Measurements from ENCODE around the gene FEM1A. TPM values are rescaled to one million over a fixed set of nuclear protein-coding genes. Genes with fewer than 3 reads are reported as not detected.
A peak's percentile ranks its signal among the peaks of the same experiment; 100 is the strongest.

Gene FEM1A, protein sequence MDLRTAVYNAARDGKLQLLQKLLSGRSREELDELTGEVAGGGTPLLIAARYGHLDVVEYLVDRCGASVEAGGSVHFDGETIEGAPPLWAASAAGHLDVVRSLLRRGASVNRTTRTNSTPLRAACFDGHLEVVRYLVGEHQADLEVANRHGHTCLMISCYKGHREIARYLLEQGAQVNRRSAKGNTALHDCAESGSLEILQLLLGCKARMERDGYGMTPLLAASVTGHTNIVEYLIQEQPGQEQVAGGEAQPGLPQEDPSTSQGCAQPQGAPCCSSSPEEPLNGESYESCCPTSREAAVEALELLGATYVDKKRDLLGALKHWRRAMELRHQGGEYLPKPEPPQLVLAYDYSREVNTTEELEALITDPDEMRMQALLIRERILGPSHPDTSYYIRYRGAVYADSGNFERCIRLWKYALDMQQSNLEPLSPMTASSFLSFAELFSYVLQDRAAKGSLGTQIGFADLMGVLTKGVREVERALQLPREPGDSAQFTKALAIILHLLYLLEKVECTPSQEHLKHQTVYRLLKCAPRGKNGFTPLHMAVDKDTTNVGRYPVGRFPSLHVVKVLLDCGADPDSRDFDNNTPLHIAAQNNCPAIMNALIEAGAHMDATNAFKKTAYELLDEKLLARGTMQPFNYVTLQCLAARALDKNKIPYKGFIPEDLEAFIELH
- total RNA-seq (10 to 100 TPM in 3 of 5 donors, 1 to 10 TPM in 2; 8.8 to 30.7 (median 12.8) TPM), polyA plus RNA-seq (1 to 10 TPM; 3.5 to 4.0 (median 3.8) TPM)
- long read RNA-seq, donor 1, full-length matches to known transcripts: 25 of 25 reads
- long read RNA-seq, donor 1, partial matches to known transcripts: 0 of 25 reads
- long read RNA-seq, donor 1, other reads (novel, unspliced or antisense): 0 of 25 reads
- long read RNA-seq, donor 2, full-length matches to known transcripts: 21 of 21 reads
- long read RNA-seq, donor 2, partial matches to known transcripts: 0 of 21 reads
- long read RNA-seq, donor 2, other reads (novel, unspliced or antisense): 0 of 21 reads
- long read RNA-seq, donor 3, full-length matches to known transcripts: 21 of 21 reads
- long read RNA-seq, donor 3, partial matches to known transcripts: 0 of 21 reads
- long read RNA-seq, donor 3, other reads (novel, unspliced or antisense): 0 of 21 reads
- long read RNA-seq, donor 4, full-length matches to known transcripts: 2 of 2 reads
- long read RNA-seq, donor 4, partial matches to known transcripts: 0 of 2 reads
- long read RNA-seq, donor 4, other reads (novel, unspliced or antisense): 0 of 2 reads
- long read RNA-seq, donor 5, full-length matches to known transcripts: 36 of 36 reads
- long read RNA-seq, donor 5, partial matches to known transcripts: 0 of 36 reads
- long read RNA-seq, donor 5, other reads (novel, unspliced or antisense): 0 of 36 reads
- long read RNA-seq, donor 6, full-length matches to known transcripts: 78 of 78 reads
- long read RNA-seq, donor 6, partial matches to known transcripts: 0 of 78 reads
- long read RNA-seq, donor 6, other reads (novel, unspliced or antisense): 0 of 78 reads
- long read RNA-seq, donor 7, full-length matches to known transcripts: 26 of 26 reads
- long read RNA-seq, donor 7, partial matches to known transcripts: 0 of 26 reads
- long read RNA-seq, donor 7, other reads (novel, unspliced or antisense): 0 of 26 reads
- long read RNA-seq, donor 8, full-length matches to known transcripts: 28 of 28 reads
- long read RNA-seq, donor 8, partial matches to known transcripts: 0 of 28 reads
- long read RNA-seq, donor 8, other reads (novel, unspliced or antisense): 0 of 28 reads
- long read RNA-seq, donor 9, full-length matches to known transcripts: 35 of 35 reads
- long read RNA-seq, donor 9, partial matches to known transcripts: 0 of 35 reads
- long read RNA-seq, donor 9, other reads (novel, unspliced or antisense): 0 of 35 reads
- long read RNA-seq, donor 10, full-length matches to known transcripts: 21 of 21 reads
- long read RNA-seq, donor 10, partial matches to known transcripts: 0 of 21 reads
- long read RNA-seq, donor 10, other reads (novel, unspliced or antisense): 0 of 21 reads

DNA sequence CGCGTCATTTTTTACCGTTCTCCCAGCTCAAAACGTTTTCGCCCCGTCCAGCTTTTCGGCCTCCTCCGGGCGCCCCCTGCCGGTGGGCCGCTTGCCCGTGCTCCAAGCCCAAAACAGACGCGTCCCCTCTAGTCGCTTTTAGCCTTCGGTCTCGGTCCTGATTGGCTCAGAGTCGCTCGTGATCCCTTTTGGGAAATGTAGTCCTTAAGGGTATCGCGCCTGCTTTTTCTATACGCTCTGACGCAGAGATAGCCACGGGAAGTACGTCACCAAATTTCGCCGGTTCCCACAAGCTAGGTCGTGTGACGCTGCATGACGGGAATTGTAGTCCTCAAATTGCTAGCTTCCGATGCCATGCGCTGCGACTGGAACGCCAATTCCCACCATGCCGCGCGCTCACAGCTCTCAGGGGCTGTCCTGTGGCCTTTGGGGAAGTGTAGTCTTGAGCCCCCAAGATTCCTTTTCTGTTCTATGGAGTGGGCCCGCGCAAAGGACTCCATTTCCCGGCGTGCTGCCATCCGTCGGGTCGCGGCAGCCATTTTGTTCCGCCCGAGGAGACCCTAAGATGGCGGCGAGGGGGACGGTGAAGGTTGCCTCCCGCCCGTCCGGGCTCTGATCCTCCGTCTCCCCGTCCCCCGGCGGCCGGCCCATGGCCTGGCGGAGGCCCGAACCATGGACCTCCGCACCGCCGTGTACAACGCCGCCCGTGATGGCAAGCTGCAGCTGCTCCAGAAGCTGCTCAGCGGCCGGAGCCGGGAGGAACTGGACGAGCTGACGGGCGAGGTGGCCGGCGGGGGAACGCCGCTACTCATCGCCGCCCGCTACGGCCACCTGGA, at the start of gene FEM1A:
Gene FEM1A (plus strand): TSS at position 552 of the 836 bp plus-strand sequence. CDS start 121 bp downstream, at position 673.
- intact Hi-C loops (cut with DNase I; ENCODE audit: low total_unique reads): no loop called here
- H3K36me3 ChIP-seq: peaks cover 30 to 39% (median 39%) of the 10 kb centered on the region in 4 donors

DNA sequence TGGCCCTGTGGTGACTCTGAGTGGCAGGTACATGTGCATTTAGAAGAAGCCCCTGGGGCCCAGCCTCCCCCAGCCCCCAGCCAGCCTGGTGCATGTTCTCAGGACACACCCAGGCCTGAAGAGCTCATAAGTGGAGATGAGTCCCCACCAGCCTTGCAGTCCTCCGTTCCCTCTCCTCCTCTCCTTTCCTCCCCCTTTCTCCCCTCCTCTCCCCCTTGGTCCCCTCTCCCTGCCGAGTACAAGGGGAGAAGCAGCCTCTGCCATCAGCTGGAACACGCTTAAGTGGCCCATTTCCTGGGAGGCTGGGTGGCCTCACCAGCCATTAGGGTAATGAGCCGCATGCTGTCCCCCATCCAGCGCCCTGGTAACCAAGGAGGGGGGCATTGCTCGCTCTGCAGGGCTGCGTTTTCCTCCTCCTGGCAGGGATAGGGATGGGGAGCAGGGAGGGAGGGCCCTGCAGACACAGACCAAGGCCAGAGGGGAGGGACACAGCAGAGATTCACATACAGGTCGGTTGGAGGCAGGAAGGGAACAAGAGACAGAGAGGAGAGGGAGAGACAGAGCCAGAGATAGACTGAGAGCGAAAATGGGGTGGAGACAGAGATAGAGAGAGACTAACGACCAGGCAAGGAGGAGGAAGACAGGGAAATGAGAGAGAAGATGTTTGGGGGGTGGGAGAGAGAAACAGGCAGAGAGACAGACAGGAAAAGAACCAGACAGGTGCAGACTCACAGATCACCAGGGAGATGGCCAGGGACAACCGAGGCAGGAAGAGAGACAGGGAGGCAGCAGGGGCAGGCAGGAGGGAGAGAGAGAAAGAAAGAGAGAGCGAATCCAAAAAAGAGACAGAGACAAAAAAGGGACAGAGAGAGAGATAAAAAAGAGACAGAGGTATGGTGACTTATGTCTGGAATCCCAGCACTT, 48.5 kb upstream of the FEM1A start:
- no peak for TF ChIP-seq POLR2AphosphoS5 (IDR thresholded peaks at IDR 0.05)
- no peak for TF ChIP-seq POLR2A (IDR thresholded peaks at IDR 0.05)
- TF ChIP-seq, protein P1, sequence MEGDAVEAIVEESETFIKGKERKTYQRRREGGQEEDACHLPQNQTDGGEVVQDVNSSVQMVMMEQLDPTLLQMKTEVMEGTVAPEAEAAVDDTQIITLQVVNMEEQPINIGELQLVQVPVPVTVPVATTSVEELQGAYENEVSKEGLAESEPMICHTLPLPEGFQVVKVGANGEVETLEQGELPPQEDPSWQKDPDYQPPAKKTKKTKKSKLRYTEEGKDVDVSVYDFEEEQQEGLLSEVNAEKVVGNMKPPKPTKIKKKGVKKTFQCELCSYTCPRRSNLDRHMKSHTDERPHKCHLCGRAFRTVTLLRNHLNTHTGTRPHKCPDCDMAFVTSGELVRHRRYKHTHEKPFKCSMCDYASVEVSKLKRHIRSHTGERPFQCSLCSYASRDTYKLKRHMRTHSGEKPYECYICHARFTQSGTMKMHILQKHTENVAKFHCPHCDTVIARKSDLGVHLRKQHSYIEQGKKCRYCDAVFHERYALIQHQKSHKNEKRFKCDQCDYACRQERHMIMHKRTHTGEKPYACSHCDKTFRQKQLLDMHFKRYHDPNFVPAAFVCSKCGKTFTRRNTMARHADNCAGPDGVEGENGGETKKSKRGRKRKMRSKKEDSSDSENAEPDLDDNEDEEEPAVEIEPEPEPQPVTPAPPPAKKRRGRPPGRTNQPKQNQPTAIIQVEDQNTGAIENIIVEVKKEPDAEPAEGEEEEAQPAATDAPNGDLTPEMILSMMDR (IDR thresholded peaks at IDR 0.05): no peak
- TF ChIP-seq EP300 (IDR thresholded peaks at IDR 0.05): no peak
- WGBS, 5 donors: 21 to 29% (median 26%) methylated on average over 12 of the region's 12 CpGs
- Histone ChIP-seq H3K27ac (no peak overlapping the region), H3K9me3 (no peaks in the 10 kb centered on the region), H3K36me3 (no peaks in the 10 kb centered on the region), H3K4me3 (no peak overlapping the region), H3K27me3 (peaks cover 0 to 16% (median 5%) of the 10 kb centered on the region in 3 donors), H3K4me1 (peaks cover 0 to 11% (median 6%) of the 10 kb centered on the region in 4 donors)
- intact Hi-C loops (cut with DNase I; ENCODE audit: low total_unique reads): no loop called here
- peak in 1 of 2 donors; percentile 75 for DNase-seq

More for the DNA sequence above, at the start of gene FEM1A:
- Histone ChIP-seq H3K27me3 (no peaks in the 10 kb centered on the region), H3K4me3 (peak within 1 kb of the TSS; percentile 87 to 99 (median 96)), H3K9me3 (no peaks in the 10 kb centered on the region), H3K27ac (peak within 1 kb of the TSS; percentile 93 to 96 (median 95)), H3K4me1 (peaks cover 30 to 49% (median 42%) of the 10 kb centered on the region in 4 donors)
- TF ChIP-seq, protein P1 (IDR thresholded peaks at IDR 0.05): peak in 6 of 7 experiments; percentile 83 to 99 (median 96)
- TF ChIP-seq EP300 (IDR thresholded peaks at IDR 0.05) (peak; percentile 50), POLR2A (IDR thresholded peaks at IDR 0.05) (no peak), POLR2AphosphoS5 (IDR thresholded peaks at IDR 0.05) (peak; percentile 56 to 89 (median 83))
- DNase-seq: peak; percentile 99 to 100
- WGBS, 5 donors: 0 to 1% (median 0%) methylated on average over 38 to 80 of the region's 80 CpGs
